Common myeloid progenitor, CD34-positive (primary cell): ENCODE data around the gene WDR4.
"Not testable (repeated sequence)": the region's sequence is repeated elsewhere in the genome, so short reads cannot be mapped to it uniquely, and the experiment has no call there.

ENCODE experiments used
- CTCF ChIA-PET: fragments of 350-600 bp; sonication (Branson Sonifier 250); formaldehyde crosslinking; loops from one replicate; lab custom pipeline; 2021; ENCODE audit warnings: antibody characterized with exemption; lab: Charles Lee
- POLR2A ChIA-PET: fragments of 350-600 bp; sonication (Branson Sonifier 250); formaldehyde crosslinking; loops from one replicate; lab custom pipeline; 2021; ENCODE audit warnings: antibody characterized with exemption; lab: Charles Lee
- DNase-seq, 3 donors: peaks; one replicate each; pipeline versions ENCODE4 v3.0.0 to v3.0.0-alpha.2; 2013
- H3K27ac ChIP-seq, 2 experiments: 1 replicate in 1 of 2; 2 replicates in 1 of 2; pipeline ENCODE4 v1.7.0; 2013; ENCODE audit warnings: inconsistent platforms in 2 of 2, low read length in 2 of 2, mild to moderate bottlenecking in 2 of 2, low read depth in 1 of 2, moderate library complexity in 1 of 2; ENCODE audit not compliant: severe bottlenecking in 2 of 2, insufficient read depth in 1 of 2, poor library complexity in 1 of 2
- H3K27me3 ChIP-seq, 5 experiments: replicated peaks in 2 of 5; 1 replicate in 3 of 5; 2 replicates in 2 of 5; pipeline versions ENCODE4 v1.6.1 to v1.7.0; 2013; ENCODE audit warnings: low read length in 4 of 5, mild to moderate bottlenecking in 2 of 5, moderate library complexity in 2 of 5, inconsistent platforms in 1 of 5; ENCODE audit not compliant: insufficient read depth in 5 of 5, control insufficient read depth in 4 of 5
- H3K36me3 ChIP-seq, 4 experiments: 1 replicate in 2 of 4; 2 replicates in 2 of 4; pipeline versions ENCODE4 v1.6.1 to v1.7.0; 2013; ENCODE audit warnings: low read length in 3 of 4, control low read depth in 1 of 4, mild to moderate bottlenecking in 1 of 4; ENCODE audit not compliant: control insufficient read depth in 4 of 4, insufficient read depth in 4 of 4
- H3K4me1 ChIP-seq, 4 experiments: 1 replicate in 3 of 4; 2 replicates in 1 of 4; pipeline versions ENCODE4 v1.6.1 to v1.7.1; 2013; ENCODE audit warnings: low read length in 3 of 4, mild to moderate bottlenecking in 3 of 4, control low read depth in 1 of 4, inconsistent platforms in 1 of 4, moderate library complexity in 1 of 4; ENCODE audit not compliant: control insufficient read depth in 4 of 4, insufficient read depth in 4 of 4; ENCODE audit errors: control extremely low read depth in 1 of 4
- H3K4me3 ChIP-seq, 7 experiments: 1 replicate in 4 of 7; 2 replicates in 3 of 7; pipeline versions ENCODE4 v1.5.1 to v1.7.0; 2013; ENCODE audit warnings: mild to moderate bottlenecking in 7 of 7, low read length in 6 of 7, moderate library complexity in 6 of 7, inconsistent platforms in 2 of 7, low read depth in 2 of 7, control low read depth in 1 of 7; ENCODE audit not compliant: insufficient read depth in 4 of 7, control insufficient read depth in 1 of 7; ENCODE audit errors: extremely low read depth in 1 of 7
- H3K9me3 ChIP-seq, 5 experiments: 1 replicate in 4 of 5; 2 replicates in 1 of 5; pipeline versions ENCODE4 v1.6.1 to v1.7.1; 2013; ENCODE audit warnings: low read length in 4 of 5, mild to moderate bottlenecking in 2 of 5, inconsistent platforms in 1 of 5, low read depth in 1 of 5, moderate library complexity in 1 of 5; ENCODE audit not compliant: control insufficient read depth in 4 of 5, insufficient read depth in 2 of 5; ENCODE audit errors: control extremely low read depth in 1 of 5
- WGBS: methylation state at CpG from one replicate; pipeline ENCODE4 v1.1.5; 2013; ENCODE audit not compliant: insufficient coverage; 5-methylcytosine and 5-hydroxymethylcytosine counted together

Gene WDR4

DNA sequence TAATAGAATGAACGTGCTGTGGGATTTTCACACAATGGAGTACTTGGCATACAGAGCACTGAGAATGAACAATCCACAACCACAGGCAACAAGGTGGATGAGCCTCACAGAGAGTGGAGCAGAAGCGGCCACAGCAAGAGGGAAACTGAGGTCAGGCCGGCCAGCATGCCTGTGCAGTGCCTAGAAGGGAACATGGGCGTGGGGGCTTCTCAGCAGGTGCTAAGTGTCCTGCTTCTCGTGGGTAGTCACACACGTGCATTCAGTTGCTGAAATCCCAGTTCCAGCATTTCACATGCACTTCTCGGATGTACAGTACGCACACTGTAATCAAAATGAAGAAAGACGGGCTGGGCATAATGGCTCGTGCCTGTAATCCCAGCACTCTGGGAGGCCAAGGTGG lies 33.1 kb downstream of the WDR4 start:
- DNase-seq = no peak
- H3K27ac ChIP-seq = no peak overlapping the region
- peaks cover 5 to 87% (median 53%) of the 10 kb centered on the region in 4 experiments for H3K36me3 ChIP-seq
- peaks cover 0 to 4% (median 2%) of the 10 kb centered on the region in 4 experiments for H3K4me1 ChIP-seq
- H3K4me3 ChIP-seq = no peak overlapping the region
- POLR2A ChIA-PET = no interaction called here
- 97% methylated on average over 9 of the region's 10 CpGs for WGBS
- no peaks in the 10 kb centered on the region for H3K9me3 ChIP-seq
- CTCF ChIA-PET = no interaction called here
- no peaks in the 10 kb centered on the region for H3K27me3 ChIP-seq

DNA sequence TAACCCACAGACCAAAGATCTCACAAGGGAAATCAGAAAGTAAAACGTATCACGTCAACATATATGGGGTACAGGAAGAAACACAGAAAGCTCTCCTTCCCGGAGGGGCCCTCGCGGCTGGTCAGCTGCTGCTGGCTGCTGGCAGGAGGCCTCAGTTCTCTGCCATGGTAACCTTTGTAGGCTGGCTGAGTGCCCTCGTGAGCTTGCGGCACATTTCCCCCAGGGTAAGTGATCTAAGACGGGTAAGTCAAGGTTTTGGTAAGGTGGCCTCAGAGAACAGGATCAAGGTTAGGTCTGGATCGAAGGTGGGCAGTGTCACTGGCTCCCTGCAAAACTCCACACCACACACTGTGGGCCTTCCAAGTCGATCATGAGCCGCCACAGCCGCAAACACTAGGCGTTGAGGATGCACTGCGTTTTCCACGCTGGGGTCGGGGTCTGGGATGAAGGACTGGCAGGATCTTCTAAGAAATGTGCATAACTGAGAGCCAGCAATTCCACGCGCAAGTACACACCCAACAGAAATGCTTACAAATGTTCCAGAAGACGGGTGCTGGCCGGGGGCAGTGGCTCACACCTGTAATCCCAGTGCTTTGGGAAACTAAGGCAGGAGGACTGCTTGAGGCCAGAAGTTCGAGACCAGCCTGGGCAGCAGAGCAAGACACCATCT lies 33.9 kb downstream of the WDR4 start:
- peaks cover 12 to 87% (median 58%) of the 10 kb centered on the region in 4 experiments for H3K36me3 ChIP-seq

DNA sequence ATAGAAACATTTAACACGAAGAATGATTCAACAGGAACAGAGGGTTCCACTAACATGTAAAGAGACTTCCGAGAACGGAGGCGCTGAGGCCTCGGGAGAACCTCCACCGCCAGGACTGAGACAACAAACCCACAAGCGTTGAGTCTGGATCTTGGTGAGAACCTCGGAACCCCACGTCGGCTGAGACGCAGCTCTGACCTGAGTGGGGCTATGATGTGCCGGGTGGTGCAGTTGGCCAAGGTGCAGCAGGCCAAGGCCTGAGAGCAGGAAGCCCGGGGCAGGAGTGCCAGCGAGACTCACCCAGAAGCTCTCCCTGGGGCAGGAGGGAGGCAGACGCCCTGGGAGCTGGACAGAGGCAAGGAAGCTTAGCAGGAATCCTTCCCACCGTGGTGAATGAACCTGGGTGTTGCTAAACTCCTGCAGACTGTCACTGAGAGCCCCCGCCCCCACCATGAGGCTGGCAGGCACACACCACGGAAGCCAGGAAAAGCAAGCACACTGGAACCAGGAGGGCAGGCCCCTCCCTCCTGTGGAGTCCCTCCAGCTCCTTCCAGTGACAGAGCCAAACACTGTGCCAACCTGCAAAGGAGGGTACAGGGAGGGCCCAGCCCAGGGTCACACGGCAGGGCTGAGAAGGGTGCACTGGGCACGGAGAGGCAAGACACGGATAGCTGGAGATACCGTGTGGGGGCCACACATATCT lies 34.8 kb downstream of the WDR4 start:
- ChIA-PET CTCF (interaction anchor here (0.7 to 1.3 kb wide), 3 partner anchors 9 to 10 kb away, joined by 3 read pairs; no protein-coding TSS in a partner anchor), POLR2A (no interaction called here)
- Histone ChIP-seq H3K27me3 (no peaks in the 10 kb centered on the region), H3K4me3 (no peak overlapping the region), H3K27ac (no peak overlapping the region), H3K9me3 (no peaks in the 10 kb centered on the region), H3K36me3 (peaks cover 13 to 86% (median 58%) of the 10 kb centered on the region in 4 experiments), H3K4me1 (peaks cover 0 to 1% (median 0%) of the 10 kb centered on the region in 4 experiments)
- WGBS = 90% methylated on average over 19 of the region's 22 CpGs
- DNase-seq = no peak

More for the DNA sequence above, 33.9 kb downstream of the WDR4 start:
- H3K4me3 ChIP-seq = no peak overlapping the region
- POLR2A ChIA-PET = no interaction called here
- CTCF ChIA-PET = interaction anchor here (0.7 kb wide), 1 partner anchor 10 kb away, joined by 3 read pairs; no protein-coding TSS in a partner anchor
- H3K27me3 ChIP-seq = no peaks in the 10 kb centered on the region
- DNase-seq = no peak
- no peaks in the 10 kb centered on the region for H3K9me3 ChIP-seq
- H3K27ac ChIP-seq = no peak overlapping the region
- 88% methylated on average over 14 of the region's 21 CpGs for WGBS
- no peaks in the 10 kb centered on the region for H3K4me1 ChIP-seq

- DNase-seq = no peak
- Histone ChIP-seq H3K27ac (no peak overlapping the region), H3K4me3 (no peak overlapping the region), H3K27me3 (no peaks in the 10 kb centered on the region), H3K9me3 (no peaks in the 10 kb centered on the region), H3K36me3 (peaks cover 13 to 84% (median 56%) of the 10 kb centered on the region in 4 experiments), H3K4me1 (peaks cover 0 to 1% (median 0%) of the 10 kb centered on the region in 4 experiments)
- WGBS = 98% methylated on average over 13 of the region's 14 CpGs
- CTCF ChIA-PET = interaction anchor here (1.0 to 1.5 kb wide), 3 partner anchors 9 to 23 kb away, joined by 3 to 5 read pairs (median 4); no protein-coding TSS in a partner anchor
- POLR2A ChIA-PET = no interaction called here
Observed at GRCh38 chr21:42843056-42843455, 36.3 kb downstream of the WDR4 start.

- H3K9me3 ChIP-seq, DNase-seq, POLR2A ChIA-PET, H3K27me3 ChIP-seq, H3K27ac ChIP-seq, H3K4me1 ChIP-seq, H3K4me3 ChIP-seq: not testable (repeated sequence)
- 98% methylated on average over 9 of the region's 22 CpGs for WGBS
- CTCF ChIA-PET = interaction anchor here (1.2 to 1.5 kb wide), 2 partner anchors 9 to 11 kb away, joined by 3 to 5 read pairs; no protein-coding TSS in a partner anchor
- H3K36me3 ChIP-seq = peaks cover 13 to 75% (median 53%) of the 10 kb centered on the region in 4 experiments
Observed at GRCh38 chr21:42841916-42842655, 37.3 kb downstream of the WDR4 start.

- WGBS = 99% methylated on average over 16 of the region's 21 CpGs
- POLR2A ChIA-PET = no interaction called here
- peaks cover 0 to 1% (median 0%) of the 10 kb centered on the region in 4 experiments for H3K4me1 ChIP-seq
- CTCF ChIA-PET = interaction anchor here (1.2 kb wide), 1 partner anchor 10 kb away, joined by 3 read pairs; no protein-coding TSS in a partner anchor
- no peak overlapping the region for H3K27ac ChIP-seq
- H3K27me3 ChIP-seq = no peaks in the 10 kb centered on the region
- peaks cover 13 to 78% (median 52%) of the 10 kb centered on the region in 4 experiments for H3K36me3 ChIP-seq
- no peak for DNase-seq
- no peaks in the 10 kb centered on the region for H3K9me3 ChIP-seq
- H3K4me3 ChIP-seq = no peak overlapping the region
Observed at GRCh38 chr21:42841156-42841915, 38.0 kb downstream of the WDR4 start.
